Peyer's patch (tissue), 4 donors: ENCODE results near the gene PSAT1.

Experiments
- POLR2A ChIP-seq, 2 donors: fragments of 450-650 bp; IDR thresholded peaks; one replicate each; pipeline ENCODE4 v1.5.1; 2017; ENCODE audit warnings: antibody characterized with exemption in 2 of 2, mild to moderate bottlenecking in 2 of 2, moderate library complexity in 2 of 2
- TF ChIP-seq, protein P1 (sequence below), 6 experiments: fragments of 450-650 bp in 4 of 6; fragments of 200-600 bp in 2 of 6; sonication (generic) in 1 of 6; IDR thresholded peaks; one replicate each; pipeline ENCODE4 v1.5.1; 2017 to 2019; ENCODE audit warnings: antibody characterized with exemption in 6 of 6, mild to moderate bottlenecking in 3 of 6, moderate library complexity in 1 of 6

- TF ChIP-seq, protein P1, sequence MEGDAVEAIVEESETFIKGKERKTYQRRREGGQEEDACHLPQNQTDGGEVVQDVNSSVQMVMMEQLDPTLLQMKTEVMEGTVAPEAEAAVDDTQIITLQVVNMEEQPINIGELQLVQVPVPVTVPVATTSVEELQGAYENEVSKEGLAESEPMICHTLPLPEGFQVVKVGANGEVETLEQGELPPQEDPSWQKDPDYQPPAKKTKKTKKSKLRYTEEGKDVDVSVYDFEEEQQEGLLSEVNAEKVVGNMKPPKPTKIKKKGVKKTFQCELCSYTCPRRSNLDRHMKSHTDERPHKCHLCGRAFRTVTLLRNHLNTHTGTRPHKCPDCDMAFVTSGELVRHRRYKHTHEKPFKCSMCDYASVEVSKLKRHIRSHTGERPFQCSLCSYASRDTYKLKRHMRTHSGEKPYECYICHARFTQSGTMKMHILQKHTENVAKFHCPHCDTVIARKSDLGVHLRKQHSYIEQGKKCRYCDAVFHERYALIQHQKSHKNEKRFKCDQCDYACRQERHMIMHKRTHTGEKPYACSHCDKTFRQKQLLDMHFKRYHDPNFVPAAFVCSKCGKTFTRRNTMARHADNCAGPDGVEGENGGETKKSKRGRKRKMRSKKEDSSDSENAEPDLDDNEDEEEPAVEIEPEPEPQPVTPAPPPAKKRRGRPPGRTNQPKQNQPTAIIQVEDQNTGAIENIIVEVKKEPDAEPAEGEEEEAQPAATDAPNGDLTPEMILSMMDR (IDR thresholded peaks at IDR 0.05) = no peak
- no peak for TF ChIP-seq POLR2A (IDR thresholded peaks at IDR 0.05)
Observed at GRCh38 chr9:78370991-78371390, 74.1 kb downstream of the PSAT1 start.
